ENCODE data around the gene BTBD9. TPM values are rescaled to one million over a fixed set of nuclear protein-coding genes. Genes with fewer than 3 reads are reported as not detected.

The BTBD9 gene
- total and polyA plus RNA-seq, 2 donors (not counting 1 experiment from before 2014, with no cell fraction given) = 4.1 to 48.9 TPM

GRCh38 chr6:38617856-38618255 is 21.9 kb downstream of the BTBD9 start:
- no peaks in the 10 kb centered on the region for H3K9me3 ChIP-seq (ENCODE audit: control extremely low read depth in 1 of 3, control insufficient read depth in 2 of 3, insufficient read depth in 1 of 3, low read length in 2 of 3)
- H3K9me3 Mint-ChIP-seq (ENCODE audit: insufficient read depth) = no peaks in the 10 kb centered on the region
- H3K4me3 Mint-ChIP-seq = no peak overlapping the region
- ChIA-PET POLR2A (no interaction called here), CTCF (no interaction called here)
- H3K79me2 ChIP-seq (ENCODE audit: control insufficient read depth, insufficient read depth, low read length) = peaks cover 78% of the 10 kb centered on the region
- peaks cover 76% of the 10 kb centered on the region for H4K20me1 ChIP-seq (ENCODE audit: control insufficient read depth, insufficient read depth, low read length, poor library complexity, severe bottlenecking)
- H3K4me1 ChIP-seq (ENCODE audit: control insufficient read depth in 2 of 2, insufficient read depth in 2 of 2, low read length in 2 of 2) = peaks cover 0 to 3% of the 10 kb centered on the region in 2 donors
- TF ChIP-seq EZH2 (IDR thresholded peaks at IDR 0.05; ENCODE audit: borderline replicate concordance, insufficient read depth, low read depth, low read length, poor library complexity, severe bottlenecking) (no peak), CTCF (IDR thresholded peaks at IDR 0.05) (no peak)
- no peak overlapping the region for H3K9ac ChIP-seq (ENCODE audit: low read length)
- H3K36me3 ChIP-seq (replicated peaks in 1 of 2; ENCODE audit: control extremely low read depth in 1 of 2, control insufficient read depth in 1 of 2, extremely low read depth in 1 of 2, insufficient read depth in 2 of 2, low read length in 1 of 2) = peaks cover 0 to 2% of the 10 kb centered on the region in 2 experiments
- DNase-seq (no peak), ATAC-seq (ENCODE audit: low read depth) (no peak)
- H3K4me1 Mint-ChIP-seq = peaks cover 4% of the 10 kb centered on the region
- no peak overlapping the region for H3K4me3 ChIP-seq (ENCODE audit: control extremely low read depth in 1 of 5, extremely low read depth in 1 of 5, insufficient read depth in 1 of 5, low read depth in 2 of 5, low read length in 4 of 5)
- intact Hi-C loops (cut with micrococcal nuclease) = no loop called here
- H2AFZ ChIP-seq (ENCODE audit: insufficient read depth, low read depth, low read length, poor library complexity, severe bottlenecking) = no peak overlapping the region
- H3K27me3 ChIP-seq (replicated peaks in 1 of 4; ENCODE audit: control extremely low read depth in 1 of 4, control insufficient read depth in 3 of 4, insufficient read depth in 4 of 4, low read length in 3 of 4) = no peaks in the 10 kb centered on the region
- 100% methylated on average over 4 of the region's 8 CpGs for WGBS (ENCODE audit: insufficient coverage)
- H3K27ac Mint-ChIP-seq = no peak overlapping the region
- no peak overlapping the region for H3K27ac ChIP-seq (ENCODE audit: low read length in 2 of 2)
- no peak overlapping the region for H3K4me2 ChIP-seq (replicated peaks; ENCODE audit: low read depth, low read length, poor library complexity, severe bottlenecking)
- no peaks in the 10 kb centered on the region for H3K27me3 Mint-ChIP-seq

GRCh38 chr6:38612143-38612965 is 27.4 kb downstream of the BTBD9 start:
- TF ChIP-seq CTCF (IDR thresholded peaks at IDR 0.05) (no peak), EZH2 (IDR thresholded peaks at IDR 0.05; ENCODE audit: borderline replicate concordance, insufficient read depth, low read depth, low read length, poor library complexity, severe bottlenecking) (no peak)
- H3K4me3 Mint-ChIP-seq = no peak overlapping the region
- Histone ChIP-seq H3K27ac (ENCODE audit: low read length in 2 of 2) (no peak overlapping the region), H4K20me1 (ENCODE audit: control insufficient read depth, insufficient read depth, low read length, poor library complexity, severe bottlenecking) (peaks cover 37% of the 10 kb centered on the region), H3K4me2 (replicated peaks; ENCODE audit: low read depth, low read length, poor library complexity, severe bottlenecking) (no peak overlapping the region), H3K79me2 (ENCODE audit: control insufficient read depth, insufficient read depth, low read length) (peaks cover 40% of the 10 kb centered on the region), H3K27me3 (replicated peaks in 1 of 4; ENCODE audit: control extremely low read depth in 1 of 4, control insufficient read depth in 3 of 4, insufficient read depth in 4 of 4, low read length in 3 of 4) (no peaks in the 10 kb centered on the region), H3K4me3 (ENCODE audit: control extremely low read depth in 1 of 5, extremely low read depth in 1 of 5, insufficient read depth in 1 of 5, low read depth in 2 of 5, low read length in 4 of 5) (no peak overlapping the region), H3K36me3 (replicated peaks in 1 of 2; ENCODE audit: control extremely low read depth in 1 of 2, control insufficient read depth in 1 of 2, extremely low read depth in 1 of 2, insufficient read depth in 2 of 2, low read length in 1 of 2) (no peaks in the 10 kb centered on the region), H2AFZ (ENCODE audit: insufficient read depth, low read depth, low read length, poor library complexity, severe bottlenecking) (no peak overlapping the region), H3K9me3 (ENCODE audit: control extremely low read depth in 1 of 3, control insufficient read depth in 2 of 3, insufficient read depth in 1 of 3, low read length in 2 of 3) (no peaks in the 10 kb centered on the region), H3K9ac (ENCODE audit: low read length) (no peak overlapping the region), H3K4me1 (ENCODE audit: control insufficient read depth in 2 of 2, insufficient read depth in 2 of 2, low read length in 2 of 2) (no peaks in the 10 kb centered on the region)
- H3K27me3 Mint-ChIP-seq = no peaks in the 10 kb centered on the region
- no CpG with 5 or more reads among the region's 1 CpG for WGBS (ENCODE audit: insufficient coverage)
- intact Hi-C loops (cut with micrococcal nuclease) = no loop called here
- no peak for DNase-seq
- ChIA-PET CTCF (no interaction called here), POLR2A (no interaction called here)
- peaks cover 19% of the 10 kb centered on the region for H3K4me1 Mint-ChIP-seq
- H3K27ac Mint-ChIP-seq = no peak overlapping the region
- ATAC-seq (ENCODE audit: low read depth) = no peak
- H3K9me3 Mint-ChIP-seq (ENCODE audit: insufficient read depth) = no peaks in the 10 kb centered on the region

Data from B cell (primary cell).